ENCODE results near the gene MXD3. TPM values are rescaled to one million over a fixed set of nuclear protein-coding genes. Genes with fewer than 3 reads are reported as not detected.
A peak's percentile ranks its signal among the peaks of the same experiment; 100 is the strongest.
"Not testable (repeated sequence)": the region's sequence is repeated elsewhere in the genome, so short reads cannot be mapped to it uniquely, and the experiment has no call there.

Gene MXD3
- polyA plus RNA-seq, 2 of the 4 experiments (the other 2 are of a cell fraction), result 5.3 to 16.9 TPM

DNA sequence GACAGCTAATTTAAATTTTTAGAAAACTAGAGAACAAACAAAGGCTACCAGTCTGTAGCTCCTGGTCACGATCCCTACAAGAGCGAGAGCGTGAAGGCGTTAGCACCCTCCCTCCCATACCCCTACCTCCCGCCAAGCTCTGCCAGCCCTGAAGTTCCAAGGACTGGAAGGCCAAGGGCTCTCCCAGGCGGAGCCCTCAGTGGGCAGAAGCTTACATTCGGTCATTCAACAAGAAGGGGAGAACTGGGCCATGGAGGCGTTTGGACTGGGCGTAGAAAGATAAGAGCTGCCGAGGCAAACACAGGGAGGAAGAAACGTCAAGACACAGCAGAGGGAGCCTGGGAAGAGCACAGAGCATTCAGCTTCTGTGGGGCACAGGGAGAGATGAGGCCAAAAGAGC is 3.0 kb downstream of the MXD3 start:
- WGBS (ENCODE audit: missing lambda C conversion rate), result 87% methylated on average over 11 of the region's 11 CpGs
- POLR2A ChIA-PET, result interaction anchor here (1.0 kb wide), 1 partner anchor 43 kb away, joined by 4 read pairs; the partner anchor contains the start of gene LMAN2
- FAIRE-seq (no peak), ATAC-seq (no peak), DNase-seq (ENCODE audit: low read depth in 1 of 2, low spot score in 1 of 2) (no peak)
- peaks cover 34% of the 10 kb centered on the region for H3K4me1 ChIP-seq
- H3K27ac ChIP-seq, result no peak overlapping the region
- no peak overlapping the region for H3K4me3 ChIP-seq
- CTCF ChIA-PET, result interaction anchor here (0.7 to 6.3 kb wide), 20 partner anchors 7 to 198 kb away, joined by 3 to 55 read pairs (median 10); no protein-coding TSS in a partner anchor
- H3K9me3 ChIP-seq, result no peaks in the 10 kb centered on the region
- TF ChIP-seq EHF (CRISPR knock-in tag; IDR thresholded peaks at IDR 0.05) (no peak), MAZ (IDR thresholded peaks at IDR 0.05; ENCODE audit: borderline replicate concordance, low read depth, low read length) (no peak), NR3C1 (IDR thresholded peaks at IDR 0.05) (no peak), FOSB (CRISPR knock-in tag; IDR thresholded peaks at IDR 0.05) (no peak), ZFP36 (IDR thresholded peaks at IDR 0.05; ENCODE audit: borderline replicate concordance, partially characterized antibody) (no peak), GATA3 (IDR thresholded peaks at IDR 0.05; ENCODE audit: borderline replicate concordance) (no peak), ZC3H11A (IDR thresholded peaks at IDR 0.05) (no peak), TFCP2L1 (CRISPR knock-in tag; IDR thresholded peaks at IDR 0.05) (no peak)
- TF ChIP-seq, protein P1, sequence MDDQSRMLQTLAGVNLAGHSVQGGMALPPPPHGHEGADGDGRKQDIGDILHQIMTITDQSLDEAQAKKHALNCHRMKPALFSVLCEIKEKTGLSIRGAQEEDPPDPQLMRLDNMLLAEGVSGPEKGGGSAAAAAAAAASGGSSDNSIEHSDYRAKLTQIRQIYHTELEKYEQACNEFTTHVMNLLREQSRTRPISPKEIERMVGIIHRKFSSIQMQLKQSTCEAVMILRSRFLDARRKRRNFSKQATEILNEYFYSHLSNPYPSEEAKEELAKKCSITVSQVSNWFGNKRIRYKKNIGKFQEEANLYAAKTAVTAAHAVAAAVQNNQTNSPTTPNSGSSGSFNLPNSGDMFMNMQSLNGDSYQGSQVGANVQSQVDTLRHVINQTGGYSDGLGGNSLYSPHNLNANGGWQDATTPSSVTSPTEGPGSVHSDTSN (IDR thresholded peaks at IDR 0.05), result no peak
- no peak overlapping the region for H3K4me2 ChIP-seq

DNA sequence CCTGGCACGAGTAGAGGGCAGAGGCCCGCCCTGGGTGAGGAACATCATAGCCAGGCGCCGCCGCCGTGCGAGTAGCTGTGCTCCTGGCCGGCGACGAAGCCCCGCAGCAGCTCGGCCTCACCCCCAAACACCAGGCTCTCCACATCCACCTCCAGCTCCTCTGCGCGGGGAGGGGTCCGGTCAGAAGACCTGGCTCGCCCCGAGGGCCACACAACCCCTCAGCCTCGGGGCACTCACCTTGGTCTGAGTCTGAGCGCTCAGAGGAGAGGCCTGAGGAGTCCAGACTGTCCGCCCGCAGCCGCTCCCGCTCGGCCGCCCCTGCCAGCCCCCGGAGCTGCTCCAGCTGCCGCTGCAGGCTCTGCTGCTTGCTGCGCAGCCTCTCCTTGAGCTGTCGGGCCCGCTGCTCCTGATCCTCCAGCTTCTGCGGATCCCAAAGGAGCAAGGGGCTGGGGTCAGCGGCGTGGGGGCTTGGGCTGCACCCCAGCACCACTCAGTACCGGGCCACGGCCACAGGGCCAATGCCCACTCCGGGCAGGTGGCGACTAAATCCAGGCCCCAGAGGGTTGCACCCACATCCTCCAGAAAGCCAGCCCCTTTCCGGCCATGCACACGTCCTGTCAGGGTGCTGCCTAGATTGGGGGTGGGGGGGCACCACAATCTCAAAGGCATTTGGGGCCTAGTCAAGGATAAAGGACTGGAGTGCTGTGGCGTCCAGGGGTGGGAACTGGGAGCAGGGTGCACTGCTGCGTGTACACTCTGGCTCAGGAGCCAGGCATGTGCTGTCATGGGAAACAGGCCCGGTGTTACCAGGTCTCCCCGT is 3.9 kb downstream of the MXD3 start:
- Histone ChIP-seq H3K27ac (no peak overlapping the region), H3K9me3 (no peaks in the 10 kb centered on the region), H3K4me3 (no peak overlapping the region), H3K4me1 (peaks cover 31% of the 10 kb centered on the region), H3K4me2 (no peak overlapping the region)
- ATAC-seq (no peak), DNase-seq (ENCODE audit: low read depth in 1 of 2, low spot score in 1 of 2) (no peak), FAIRE-seq (no peak)
- ChIA-PET CTCF (interaction anchor here (1.2 to 6.3 kb wide), 12 partner anchors 9 to 197 kb away, joined by 4 to 55 read pairs (median 22); no protein-coding TSS in a partner anchor), POLR2A (interaction anchor here (0.5 kb wide), 1 partner anchor 118 kb away, joined by 4 read pairs; the partner anchor contains the start of gene GRK6)
- TF ChIP-seq MAFK (IDR thresholded peaks at IDR 0.05; ENCODE audit: partially characterized antibody), result no peak
- TF ChIP-seq EHMT2 (IDR thresholded peaks at IDR 0.05; ENCODE audit: low read depth), result no peak
- TF ChIP-seq MYC (IDR thresholded peaks at IDR 0.05; ENCODE audit: borderline replicate concordance, low read length), result no peak
- TF ChIP-seq, protein P2, sequence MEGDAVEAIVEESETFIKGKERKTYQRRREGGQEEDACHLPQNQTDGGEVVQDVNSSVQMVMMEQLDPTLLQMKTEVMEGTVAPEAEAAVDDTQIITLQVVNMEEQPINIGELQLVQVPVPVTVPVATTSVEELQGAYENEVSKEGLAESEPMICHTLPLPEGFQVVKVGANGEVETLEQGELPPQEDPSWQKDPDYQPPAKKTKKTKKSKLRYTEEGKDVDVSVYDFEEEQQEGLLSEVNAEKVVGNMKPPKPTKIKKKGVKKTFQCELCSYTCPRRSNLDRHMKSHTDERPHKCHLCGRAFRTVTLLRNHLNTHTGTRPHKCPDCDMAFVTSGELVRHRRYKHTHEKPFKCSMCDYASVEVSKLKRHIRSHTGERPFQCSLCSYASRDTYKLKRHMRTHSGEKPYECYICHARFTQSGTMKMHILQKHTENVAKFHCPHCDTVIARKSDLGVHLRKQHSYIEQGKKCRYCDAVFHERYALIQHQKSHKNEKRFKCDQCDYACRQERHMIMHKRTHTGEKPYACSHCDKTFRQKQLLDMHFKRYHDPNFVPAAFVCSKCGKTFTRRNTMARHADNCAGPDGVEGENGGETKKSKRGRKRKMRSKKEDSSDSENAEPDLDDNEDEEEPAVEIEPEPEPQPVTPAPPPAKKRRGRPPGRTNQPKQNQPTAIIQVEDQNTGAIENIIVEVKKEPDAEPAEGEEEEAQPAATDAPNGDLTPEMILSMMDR (IDR thresholded peaks at IDR 0.05), result no peak
- no peak for TF ChIP-seq HOXB5 (CRISPR knock-in tag; IDR thresholded peaks at IDR 0.05)
- TF ChIP-seq KDM5A (IDR thresholded peaks at IDR 0.05), result no peak
- TF ChIP-seq CEBPB (IDR thresholded peaks at IDR 0.05), result no peak
- 90% methylated on average over 24 of the region's 43 CpGs for WGBS (ENCODE audit: missing lambda C conversion rate)

DNA sequence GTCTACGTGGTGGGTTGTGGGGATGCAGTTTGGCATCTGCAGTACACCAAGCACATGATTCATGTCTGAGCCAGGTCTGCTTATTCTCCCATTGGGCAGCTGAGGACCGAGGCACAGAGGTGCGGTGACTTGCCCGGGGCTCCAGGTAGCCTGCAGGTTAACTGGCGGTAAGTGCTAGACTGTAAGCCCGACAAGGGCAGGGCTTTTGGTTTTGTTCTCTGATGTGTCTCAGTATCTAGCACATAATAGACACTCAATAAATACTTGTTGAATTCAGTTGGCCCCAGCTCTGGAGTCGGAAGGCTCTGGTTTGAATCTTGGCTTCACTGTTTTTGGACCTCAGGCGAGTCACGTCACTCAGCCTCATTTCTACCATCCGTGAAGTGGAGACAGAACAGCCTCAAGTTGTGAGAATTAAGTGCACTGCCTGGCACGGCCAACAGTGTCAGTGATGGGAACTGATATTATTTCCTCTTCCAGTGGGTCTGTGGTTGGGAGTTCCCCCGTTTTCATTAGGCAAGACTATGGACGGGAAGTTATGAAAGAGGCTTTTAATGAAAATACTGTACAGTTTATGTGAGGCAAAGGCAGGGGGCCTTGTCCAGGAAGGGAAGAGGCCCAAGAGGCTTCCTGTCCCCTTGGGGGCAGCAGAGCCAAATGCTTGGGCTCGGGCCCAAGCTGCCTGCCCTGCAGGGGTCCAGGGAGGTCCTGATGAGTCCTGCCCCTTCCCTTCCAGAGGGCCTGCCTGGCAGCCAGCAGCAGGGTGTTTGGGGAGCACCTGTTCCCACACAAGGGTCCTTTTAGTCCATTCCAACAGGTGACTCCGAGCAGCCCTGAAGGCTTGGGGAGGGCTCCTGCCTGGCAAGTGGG is 4.8 kb downstream of the MXD3 start:
- DNase-seq (ENCODE audit: low read depth in 1 of 2, low spot score in 1 of 2), result no peak
- Histone ChIP-seq H3K27ac (no peak overlapping the region), H3K4me3 (no peak overlapping the region), H3K4me1 (peaks cover 36% of the 10 kb centered on the region), H3K9me3 (no peaks in the 10 kb centered on the region), H3K4me2 (no peak overlapping the region)
- 85% methylated on average over 14 of the region's 15 CpGs for WGBS (ENCODE audit: missing lambda C conversion rate)
- ATAC-seq, result no peak
- FAIRE-seq, result no peak
- POLR2A ChIA-PET, result interaction anchor here (0.5 kb wide), 1 partner anchor 119 kb away, joined by 4 read pairs; the partner anchor contains the start of gene GRK6
- TF ChIP-seq TFCP2L1 (CRISPR knock-in tag; IDR thresholded peaks at IDR 0.05) (peak; percentile 48; the same call in 1 of the 2 replicates), FOSB (CRISPR knock-in tag; IDR thresholded peaks at IDR 0.05) (no peak)
- TF ChIP-seq, protein P3, sequence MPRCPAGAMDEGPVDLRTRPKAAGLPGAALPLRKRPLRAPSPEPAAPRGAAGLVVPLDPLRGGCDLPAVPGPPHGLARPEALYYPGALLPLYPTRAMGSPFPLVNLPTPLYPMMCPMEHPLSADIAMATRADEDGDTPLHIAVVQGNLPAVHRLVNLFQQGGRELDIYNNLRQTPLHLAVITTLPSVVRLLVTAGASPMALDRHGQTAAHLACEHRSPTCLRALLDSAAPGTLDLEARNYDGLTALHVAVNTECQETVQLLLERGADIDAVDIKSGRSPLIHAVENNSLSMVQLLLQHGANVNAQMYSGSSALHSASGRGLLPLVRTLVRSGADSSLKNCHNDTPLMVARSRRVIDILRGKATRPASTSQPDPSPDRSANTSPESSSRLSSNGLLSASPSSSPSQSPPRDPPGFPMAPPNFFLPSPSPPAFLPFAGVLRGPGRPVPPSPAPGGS (IDR thresholded peaks at IDR 0.05), result 0 out of 3 replicates have a peak, but pooled peaks have one; percentile 20
- CTCF ChIA-PET, result interaction anchor here (1.2 to 6.3 kb wide), 9 partner anchors 8 to 195 kb away, joined by 3 to 55 read pairs (median 5); no protein-coding TSS in a partner anchor

DNA sequence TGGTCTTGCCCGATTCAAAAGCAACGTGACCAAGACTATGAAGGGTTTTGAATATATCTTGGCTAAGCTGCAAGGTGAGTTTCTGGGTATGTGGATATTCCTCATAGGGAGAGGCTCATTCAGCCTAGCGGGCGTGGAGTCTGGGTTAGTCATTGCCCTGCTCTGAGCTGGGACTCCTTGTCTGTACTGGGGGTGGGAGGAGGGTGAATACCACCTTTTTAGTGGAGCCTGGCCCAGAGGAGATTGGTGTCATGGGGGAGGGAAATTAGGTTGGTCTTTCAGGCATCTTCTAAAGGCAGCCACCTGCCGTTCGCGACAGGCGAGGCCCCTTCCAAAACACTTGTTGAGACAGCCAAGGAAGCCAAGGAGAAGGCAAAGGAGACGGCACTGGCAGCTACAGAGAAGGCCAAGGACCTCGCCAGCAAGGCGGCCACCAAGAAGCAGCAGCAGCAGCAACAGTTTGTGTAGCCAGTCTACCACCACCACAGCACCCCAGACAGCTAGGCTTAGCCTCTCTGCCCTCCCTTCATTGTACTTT is 5.5 kb downstream of the MXD3 start:
- ATAC-seq; POLR2A ChIA-PET; H3K9me3 ChIP-seq; H3K4me3 ChIP-seq; FAIRE-seq; DNase-seq (ENCODE audit: low read depth in 1 of 2, low spot score in 1 of 2); H3K27ac ChIP-seq; H3K4me2 ChIP-seq: not testable (repeated sequence)
- CTCF ChIA-PET, result interaction anchor here (1.2 to 6.3 kb wide), 5 partner anchors 142 to 194 kb away, joined by 3 to 40 read pairs (median 4); no protein-coding TSS in a partner anchor
- H3K4me1 ChIP-seq, result peaks cover 42% of the 10 kb centered on the region
- 95% methylated on average over 11 of the region's 11 CpGs for WGBS (ENCODE audit: missing lambda C conversion rate)

Data from A549 (cell line).